Measurements from ENCODE around the gene HEYL. TPM values are rescaled to one million over a fixed set of nuclear protein-coding genes. Genes with fewer than 3 reads are reported as not detected.

The HEYL gene
- total and polyA plus RNA-seq, 2 of the 8 experiments (the other 6 are each of a cell fraction or from before 2014, with no cell fraction given), result 1.8 to 3.1 TPM

GRCh38 chr1:39642796-39643195, 3.4 kb upstream of the HEYL start:
- Histone ChIP-seq H2BK20ac (ENCODE audit: low read length) (no peak overlapping the region), H4K8ac (ENCODE audit: extremely low read depth, insufficient read depth, low read length) (no peak overlapping the region), H3K27me3 (replicated peaks in 1 of 4; ENCODE audit: control insufficient read depth in 3 of 4, extremely low read depth in 1 of 4, insufficient read depth in 3 of 4, low read length in 3 of 4) (peaks cover 4 to 37% (median 25%) of the 10 kb centered on the region in 4 experiments), H3K14ac (ENCODE audit: insufficient read length) (no peak overlapping the region), H2BK5ac (ENCODE audit: low read depth, low read length) (no peak overlapping the region), H3K18ac (ENCODE audit: extremely low read depth, low read length) (no peak overlapping the region), H3K23me2 (ENCODE audit: low read depth, low read length) (peaks cover 4% of the 10 kb centered on the region; the same call in 1 of the 2 replicates), H2BK12ac (ENCODE audit: low read depth, low read length) (no peak overlapping the region), H2BK120ac (replicated peaks; ENCODE audit: low read depth, low read length) (no peak overlapping the region), H3K9ac (replicated peaks in 1 of 4; ENCODE audit: extremely low read depth in 1 of 4, low read depth in 3 of 4, low read length in 3 of 4) (no peak overlapping the region), H3K79me1 (ENCODE audit: low read depth, low read length) (no peaks in the 10 kb centered on the region), H3K56ac (replicated peaks; ENCODE audit: insufficient read length, low read depth, low read length) (no peak overlapping the region), H2AFZ (ENCODE audit: low read length) (no peak overlapping the region), H4K5ac (ENCODE audit: insufficient read length, low read depth, low read length) (no peak overlapping the region), H3K36me3 (ENCODE audit: control insufficient read depth in 2 of 4, insufficient read depth in 4 of 4, low read length in 3 of 4) (no peaks in the 10 kb centered on the region), H2BK15ac (ENCODE audit: low read length) (no peak overlapping the region), H3K4ac (replicated peaks; ENCODE audit: insufficient read length, low read depth, low read length) (no peak overlapping the region), H3K4me2 (ENCODE audit: insufficient read depth in 1 of 2, low read depth in 2 of 2, low read length in 2 of 2) (no peak overlapping the region), H3K27ac (ENCODE audit: low read depth, low read length) (no peak overlapping the region), H3K9me3 (ENCODE audit: insufficient read depth in 2 of 2, low read depth in 1 of 2, low read length in 1 of 2) (no peaks in the 10 kb centered on the region), H3K4me3 (ENCODE audit: extremely low read depth in 1 of 4, insufficient read depth in 2 of 4, low read depth in 3 of 4, low read length in 4 of 4) (no peak overlapping the region), H3K79me2 (ENCODE audit: control insufficient read depth in 1 of 2, insufficient read depth in 2 of 2, low read length in 2 of 2) (no peaks in the 10 kb centered on the region), H4K91ac (replicated peaks; ENCODE audit: insufficient read length, low read length) (no peak overlapping the region), H3K4me1 (replicated peaks in 1 of 4; ENCODE audit: control insufficient read depth in 3 of 4, insufficient read depth in 4 of 4, low read length in 3 of 4) (peaks cover 0 to 10% (median 5%) of the 10 kb centered on the region in 4 experiments; a peak in 6 of 7 replicates), H3K23ac (ENCODE audit: insufficient read length) (no peak overlapping the region), H4K20me1 (replicated peaks in 1 of 2; ENCODE audit: control insufficient read depth in 1 of 2, insufficient read depth in 2 of 2, low read length in 2 of 2) (no peaks in the 10 kb centered on the region), H2AK5ac (ENCODE audit: low read depth, low read length) (no peak overlapping the region)
- no peak for DNase-seq (ENCODE audit: low read depth in 1 of 2, low spot score in 2 of 2)
- ChIA-PET POLR2A (ENCODE audit: partially characterized antibody) (no interaction called here), CTCF (ENCODE audit: partially characterized antibody) (interaction anchor here (2.8 to 16.5 kb wide), 4 partner anchors 12 to 65 kb away, joined by 9 to 337 read pairs (median 146); partner anchors contain the start of genes NT5C1A and PABPC4)
- no peak for FAIRE-seq
- 85% methylated on average over 4 of the region's 4 CpGs; no CpG with 5 or more reads in 1 of the 2 experiments for WGBS, 2 experiments (ENCODE audit: extremely low coverage in 1 of 2, insufficient coverage in 1 of 2, insufficient read length in 1 of 2, insufficient replicate concordance in 2 of 2, low coverage in 1 of 2, low lambda C conversion rate in 2 of 2, missing lambda C conversion rate in 1 of 2)
- no peak for TF ChIP-seq CBX8 (IDR thresholded peaks at IDR 0.05; ENCODE audit: borderline replicate concordance, low read depth, low read length)
- TF ChIP-seq HDAC6 (IDR thresholded peaks at IDR 0.05; ENCODE audit: low read depth, low read length), result no peak
- TF ChIP-seq KDM4A (IDR thresholded peaks at IDR 0.05; ENCODE audit: low read depth, low read length, severe bottlenecking), result no peak
- no peak for TF ChIP-seq SUZ12 (IDR thresholded peaks at IDR 0.05; ENCODE audit: low read length)
- TF ChIP-seq TBP (IDR thresholded peaks at IDR 0.05; ENCODE audit: low read depth, low read length), result no peak
- no peak for TF ChIP-seq CEBPB (IDR thresholded peaks at IDR 0.05; ENCODE audit: low read depth, low read length)
- TF ChIP-seq, protein P1, sequence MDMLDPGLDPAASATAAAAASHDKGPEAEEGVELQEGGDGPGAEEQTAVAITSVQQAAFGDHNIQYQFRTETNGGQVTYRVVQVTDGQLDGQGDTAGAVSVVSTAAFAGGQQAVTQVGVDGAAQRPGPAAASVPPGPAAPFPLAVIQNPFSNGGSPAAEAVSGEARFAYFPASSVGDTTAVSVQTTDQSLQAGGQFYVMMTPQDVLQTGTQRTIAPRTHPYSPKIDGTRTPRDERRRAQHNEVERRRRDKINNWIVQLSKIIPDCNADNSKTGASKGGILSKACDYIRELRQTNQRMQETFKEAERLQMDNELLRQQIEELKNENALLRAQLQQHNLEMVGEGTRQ (IDR thresholded peaks at IDR 0.05; ENCODE audit: low read length), result no peak
- no peak for TF ChIP-seq SIRT6 (IDR thresholded peaks at IDR 0.05; ENCODE audit: low read length)
- TF ChIP-seq ATF2 (IDR thresholded peaks at IDR 0.05; ENCODE audit: low read length), result no peak
- TF ChIP-seq POLR2A (IDR thresholded peaks at IDR 0.05; ENCODE audit: control extremely low read depth in 1 of 2, low read depth in 2 of 2, low read length in 2 of 2), result no peak
- TF ChIP-seq ASH2L (IDR thresholded peaks at IDR 0.05; ENCODE audit: low read length), result no peak
- no peak for TF ChIP-seq JUN (IDR thresholded peaks at IDR 0.05; ENCODE audit: low read depth, low read length)
- TF ChIP-seq CHD2 (IDR thresholded peaks at IDR 0.05; ENCODE audit: low read length), result no peak
